Heart right ventricle (tissue), 16 donors: ENCODE results near the gene ETV1. TPM values are rescaled to one million over a fixed set of nuclear protein-coding genes. Genes with fewer than 3 reads are reported as not detected.

ENCODE experiments used
- ATAC-seq, 8 donors: fragments of 200-7000 bp; cut with Tn5 transposase; one replicate each; pipeline ENCODE4 v1.9.1; 2020; ENCODE audit warnings: mild to moderate bottlenecking in 8 of 8, moderate library complexity in 8 of 8, moderate number of reproducible peaks in 1 of 8
- DNase-seq, 2 donors: peaks; one replicate each; pipeline ENCODE4 v3.0.0-alpha.2; 2020
- H3K27ac ChIP-seq, 10 donors: fragments of 200-600 bp; sonication (generic) in 2 of 10; one replicate each; pipeline versions ENCODE4 v1.5.0 to v1.8.0; 2020 to 2022; ENCODE audit warnings: mild to moderate bottlenecking in 3 of 10
- H3K27me3 ChIP-seq, 7 donors: fragments of 200-600 bp; one replicate each; pipeline ENCODE4 v1.8.0; 2021 to 2022; ENCODE audit warnings: mild to moderate bottlenecking in 2 of 7
- H3K36me3 ChIP-seq, 9 donors: fragments of 200-600 bp; sonication (generic) in 1 of 9; one replicate each; pipeline versions ENCODE4 v1.5.0 to v1.8.0; 2020 to 2022; ENCODE audit warnings: mild to moderate bottlenecking in 2 of 9
- H3K4me1 ChIP-seq, 9 donors: fragments of 200-600 bp; sonication (generic) in 1 of 9; one replicate each; pipeline versions ENCODE4 v1.5.0 to v1.8.0; 2020 to 2022; ENCODE audit warnings: mild to moderate bottlenecking in 4 of 9
- H3K4me3 ChIP-seq, 10 donors: fragments of 200-600 bp; sonication (generic) in 2 of 10; one replicate each; pipeline versions ENCODE4 v1.5.0 to v1.8.0; 2020 to 2022; ENCODE audit warnings: mild to moderate bottlenecking in 7 of 10, moderate library complexity in 2 of 10
- H3K9me3 ChIP-seq, 11 donors: fragments of 200-600 bp in 10 of 11; sonication (generic) in 2 of 11; one replicate each; pipeline versions ENCODE4 v1.5.0 to v1.8.0; 2013 to 2022; ENCODE audit warnings: mild to moderate bottlenecking in 2 of 11, control low read depth in 1 of 11, moderate library complexity in 1 of 11
- WGBS, 2 donors: extraction: QIAGEN DNeasy Blood & Tissue Kit; methylation state at CpG; one replicate each; pipeline ENCODE4 v1.1.7; 2013; ENCODE audit warnings: inconsistent platforms in 1 of 2; 5-methylcytosine and 5-hydroxymethylcytosine counted together
- intact Hi-C, 10 donors: fragments of 100-400 bp; cut with DNase I; formaldehyde crosslinking; loops; one replicate each; pipeline versions ENCODE4 v1.11.1 to v1.14.2; 2022
- polyA plus RNA-seq, 2 donors: library from polyadenylated mRNA; stranded (reverse); fragments of 200-250 nt; gene quantifications; one replicate each; pipeline ENCODE4 v1.2.3, GENCODE V29; 2013
- total RNA-seq, 10 donors: library from RNA; stranded (reverse); fragmentation: NEBNext Ultra II Directional in 3 of 10; extraction: Animal tissue kit (Norgen Biotek cat#: 25700) in 3 of 10; gene quantifications; one replicate each; pipeline versions ENCODE4 v1.2.1 to v1.2.4, GENCODE V29; 2021 to 2023
- TF ChIP-seq, protein P1 (sequence below), 9 donors: fragments of 200-600 bp; sonication (generic) in 2 of 9; IDR thresholded peaks; one replicate each; pipeline versions ENCODE4 v1.5.0 to v1.8.0; 2021 to 2022; ENCODE audit warnings: antibody characterized with exemption in 9 of 9, mild to moderate bottlenecking in 5 of 9, moderate library complexity in 1 of 9
- donor health status: Arrhythmogenic right ventricular cardiomyopathy.
- donor health status: ischemic (EF 13 %, LVEDD 7.1; RV severe dilation, severe dysfunction).
- donor health status: healthy with polysubstance abuse.
- donor health status: DM: no; HTN: yes; CAD: no.
- donor health status: DM: no; HTN: no; CAD: no.
- donor health status: ischemic (EF 25% LVEDD 6.9; RV normal size, moderate dysfunction).
- donor health status: ischemic (EF 25% LVEDD 5.7; RV mildly dilated, moderate dysfunction).
- donor health status: healthy.
- donor health status: DM: yes; HTN: yes; CAD: no.
- donor health status: Ischemic cardiomyopathy.
- donor health status: ischemic (EF 35%, LVEDD 5.7; RV mildly dilated, moderate dysfunction).
- donor health status: nonischemic (EF 11% LVEDD 7.7; RV severe dilation, severe dysfunction).
- donor health status: DM: yes; HTN: yes; CAD: no.
- donor health status: PGD.
- donor health status: ischemic (EF 29% LVEDD 5.4; RV normal size, mild dysfunction).
- donor health status: nonischemic (EF 23%, LVEDD 6.1; RV moderate dilation, normal function).

ETV1 gene
- total and polyA plus RNA-seq, 12 donors, result 9.5 to 118 (median 55.1) TPM

DNA sequence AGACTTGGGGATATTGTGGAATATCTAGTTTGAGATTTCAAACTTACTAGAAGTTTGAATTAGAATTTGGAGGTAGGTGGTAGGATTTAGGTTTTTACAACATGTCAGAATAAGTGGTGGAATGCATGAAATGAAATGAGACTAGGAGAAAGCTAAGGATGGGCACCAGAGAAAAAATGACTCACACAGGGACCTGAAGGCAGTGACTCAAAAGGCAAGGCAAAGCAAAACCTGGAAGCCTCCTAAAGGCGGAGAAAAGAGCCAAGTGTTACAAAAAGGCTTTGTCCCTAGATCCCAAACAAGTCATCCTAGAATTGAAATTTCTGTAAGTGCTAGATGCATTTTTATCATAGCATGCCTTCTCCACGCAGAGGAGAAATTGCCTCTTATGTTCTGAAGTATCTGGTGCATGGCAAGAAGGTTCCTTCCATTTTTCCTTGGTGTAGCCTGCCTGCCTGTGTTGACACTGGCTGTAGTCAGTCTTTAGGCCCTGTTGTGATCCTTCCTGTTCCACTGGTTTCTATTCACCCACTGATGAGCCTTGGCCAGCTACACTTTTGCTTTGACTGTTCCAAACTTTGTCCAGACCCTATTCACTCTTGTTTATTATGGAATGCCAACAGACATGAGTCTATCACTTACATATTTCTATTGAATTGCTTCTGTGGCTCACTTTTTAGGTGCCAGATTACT lies 109.3 kb downstream of the ETV1 start:
- Histone ChIP-seq H3K9me3 (no peaks in the 10 kb centered on the region), H3K4me1 (no peaks in the 10 kb centered on the region), H3K27me3 (no peaks in the 10 kb centered on the region), H3K36me3 (no peaks in the 10 kb centered on the region), H3K27ac (no peak overlapping the region), H3K4me3 (no peak overlapping the region)
- intact Hi-C loops, result no loop called here
- ATAC-seq (no peak), DNase-seq (no peak)
- TF ChIP-seq, protein P1, sequence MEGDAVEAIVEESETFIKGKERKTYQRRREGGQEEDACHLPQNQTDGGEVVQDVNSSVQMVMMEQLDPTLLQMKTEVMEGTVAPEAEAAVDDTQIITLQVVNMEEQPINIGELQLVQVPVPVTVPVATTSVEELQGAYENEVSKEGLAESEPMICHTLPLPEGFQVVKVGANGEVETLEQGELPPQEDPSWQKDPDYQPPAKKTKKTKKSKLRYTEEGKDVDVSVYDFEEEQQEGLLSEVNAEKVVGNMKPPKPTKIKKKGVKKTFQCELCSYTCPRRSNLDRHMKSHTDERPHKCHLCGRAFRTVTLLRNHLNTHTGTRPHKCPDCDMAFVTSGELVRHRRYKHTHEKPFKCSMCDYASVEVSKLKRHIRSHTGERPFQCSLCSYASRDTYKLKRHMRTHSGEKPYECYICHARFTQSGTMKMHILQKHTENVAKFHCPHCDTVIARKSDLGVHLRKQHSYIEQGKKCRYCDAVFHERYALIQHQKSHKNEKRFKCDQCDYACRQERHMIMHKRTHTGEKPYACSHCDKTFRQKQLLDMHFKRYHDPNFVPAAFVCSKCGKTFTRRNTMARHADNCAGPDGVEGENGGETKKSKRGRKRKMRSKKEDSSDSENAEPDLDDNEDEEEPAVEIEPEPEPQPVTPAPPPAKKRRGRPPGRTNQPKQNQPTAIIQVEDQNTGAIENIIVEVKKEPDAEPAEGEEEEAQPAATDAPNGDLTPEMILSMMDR (IDR thresholded peaks at IDR 0.05), result no peak
- 88 to 95% methylated on average over 2 of the region's 2 CpGs for WGBS, 2 donors

DNA sequence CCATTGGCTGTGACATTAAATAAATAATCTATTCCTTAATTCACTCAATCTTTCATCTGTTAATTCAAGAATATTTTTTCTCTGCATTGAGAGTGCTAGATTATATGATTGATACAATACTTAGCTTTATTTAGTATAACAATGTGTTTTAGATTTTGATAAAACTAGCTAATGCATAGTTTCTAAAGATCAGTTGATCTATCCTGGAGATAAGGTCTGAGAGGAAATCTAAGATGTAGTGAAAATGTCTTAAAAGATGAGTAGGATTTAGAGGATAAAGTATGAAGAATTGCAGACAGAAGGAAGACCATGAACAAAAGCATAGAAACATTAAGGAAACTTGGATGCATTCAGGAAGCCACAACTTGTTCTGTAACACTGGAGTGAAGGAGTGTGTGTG lies 110.3 kb downstream of the ETV1 start:
- ATAC-seq (no peak), DNase-seq (no peak)
- intact Hi-C loops, result no loop called here

DNA sequence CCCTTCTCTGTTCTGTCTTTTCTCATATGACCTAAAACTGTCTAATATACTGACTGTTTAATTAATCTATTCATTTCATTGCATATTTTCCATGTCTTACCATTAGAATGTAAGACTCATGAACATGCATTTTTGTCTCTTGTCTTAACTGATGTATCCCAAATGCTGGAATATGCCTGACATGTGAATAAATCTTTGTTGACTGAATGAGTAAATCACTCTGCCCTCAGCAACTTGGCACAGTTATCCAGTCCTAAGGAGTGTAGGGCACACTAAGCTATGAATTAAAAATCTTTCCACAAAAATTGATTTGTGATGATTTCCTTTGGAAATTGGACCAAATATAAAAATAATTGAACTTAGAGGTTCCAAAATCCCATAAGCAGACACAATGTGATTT lies 111.3 kb downstream of the ETV1 start:
- no peak for ATAC-seq
- DNase-seq, result no peak
- TF ChIP-seq, protein P1 (IDR thresholded peaks at IDR 0.05), result no peak

More for the DNA sequence above, 110.3 kb downstream of the ETV1 start:
- no peaks in the 10 kb centered on the region for H3K9me3 ChIP-seq
- no peak overlapping the region for H3K27ac ChIP-seq
- H3K36me3 ChIP-seq, result no peaks in the 10 kb centered on the region
- no peaks in the 10 kb centered on the region for H3K4me1 ChIP-seq
- TF ChIP-seq, protein P1 (IDR thresholded peaks at IDR 0.05), result no peak
- no peak overlapping the region for H3K4me3 ChIP-seq
- no peaks in the 10 kb centered on the region for H3K27me3 ChIP-seq

DNA sequence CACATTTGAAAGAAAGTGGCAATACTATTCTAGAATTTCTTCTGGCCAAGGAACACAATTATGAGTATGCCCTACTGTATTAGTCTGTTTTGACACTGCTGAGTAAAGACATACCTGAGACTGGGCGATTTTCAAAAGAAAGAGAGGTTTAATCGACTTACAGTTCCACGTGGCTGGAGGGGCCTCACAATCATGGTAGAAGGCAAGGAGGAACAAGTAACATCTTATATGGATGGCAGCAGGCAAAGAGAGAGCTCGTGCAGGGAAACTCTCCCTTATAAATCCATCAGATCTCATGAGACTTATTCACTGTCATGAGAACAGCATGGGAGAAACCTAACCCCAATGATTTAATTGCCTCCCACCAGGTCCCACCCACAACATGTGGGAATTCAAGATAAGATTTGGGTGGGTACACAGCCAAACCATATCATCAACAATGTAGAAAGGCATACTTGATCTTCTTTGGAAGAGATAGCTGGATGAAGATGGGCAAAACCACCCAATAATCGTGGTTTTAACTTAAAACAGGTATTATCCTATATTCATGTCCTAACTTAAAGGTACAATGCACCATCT lies 113.9 kb downstream of the ETV1 start:
- intact Hi-C loops, result no loop called here
- Histone ChIP-seq H3K27me3 (no peaks in the 10 kb centered on the region), H3K27ac (no peak overlapping the region), H3K4me1 (no peaks in the 10 kb centered on the region), H3K9me3 (no peaks in the 10 kb centered on the region), H3K4me3 (no peak overlapping the region), H3K36me3 (no peaks in the 10 kb centered on the region)
- ATAC-seq (no peak), DNase-seq (no peak)
- TF ChIP-seq, protein P1 (IDR thresholded peaks at IDR 0.05), result no peak
- 74 to 84% methylated on average over 5 of the region's 5 CpGs for WGBS, 2 donors

More for the DNA sequence above, 111.3 kb downstream of the ETV1 start:
- H3K4me1 ChIP-seq, result no peaks in the 10 kb centered on the region
- no peak overlapping the region for H3K27ac ChIP-seq
- H3K4me3 ChIP-seq, result no peak overlapping the region
- no peaks in the 10 kb centered on the region for H3K27me3 ChIP-seq
- H3K36me3 ChIP-seq, result no peaks in the 10 kb centered on the region
- no peaks in the 10 kb centered on the region for H3K9me3 ChIP-seq
- intact Hi-C loops, result no loop called here
